HepG2 (cell line): ENCODE results near the gene LIFR. TPM values are rescaled to one million over a fixed set of nuclear protein-coding genes. Genes with fewer than 3 reads are reported as not detected.
A peak's percentile ranks its signal among the peaks of the same experiment; 100 is the strongest.

Experiments
- CTCF ChIP-seq: sonication (generic); formaldehyde crosslinking; IDR thresholded peaks from 2 replicates; pipeline ENCODE4 v1.5.0; 2020; ENCODE audit warnings: mild to moderate bottlenecking, missing genetic modification reagents, moderate library complexity
- DNMT3B ChIP-seq: conservative IDR thresholded peaks from 2 replicates; pipeline ENCODE4 v1.6.1; 2016; ENCODE audit warnings: missing biosample characterization, control low read depth
- EHMT2 ChIP-seq: fragments of 200-600 bp; sonication (generic); IDR thresholded peaks from 2 replicates; pipeline ENCODE4 v1.7.0; 2017; ENCODE audit warnings: antibody characterized with exemption, low read depth, low read length, borderline replicate concordance
- HNRNPH1 ChIP-seq: fragments of 200-400 bp; formaldehyde crosslinking; optimal IDR thresholded peaks from 2 replicates; pipeline ENCODE3; 2017; ENCODE audit warnings: mild to moderate bottlenecking, low read depth, low read length
- KDM5A ChIP-seq: fragments of 200-600 bp; sonication (generic); IDR thresholded peaks from 2 replicates; pipeline ENCODE4 v1.7.0; 2018; ENCODE audit warnings: antibody characterized with exemption, mild to moderate bottlenecking, low read length, borderline replicate concordance
- RELA ChIP-seq: sonication (generic); formaldehyde crosslinking; IDR thresholded peaks from 2 replicates; pipeline ENCODE4 v1.4.0; 2020; ENCODE audit warnings: missing genetic modification reagents
- SAP130 ChIP-seq: IDR thresholded peaks from 2 replicates; pipeline ENCODE4 v1.6.1; 2016; ENCODE audit warnings: low read depth
- SP2 ChIP-seq: sonication (generic); formaldehyde crosslinking; IDR thresholded peaks from 2 replicates; pipeline ENCODE4 v1.5.1; 2020; ENCODE audit warnings: mild to moderate bottlenecking, missing genetic modification reagents
- TOE1 ChIP-seq: sonication (generic); formaldehyde crosslinking; IDR thresholded peaks from 2 replicates; pipeline ENCODE4 v1.4.0; 2020; ENCODE audit warnings: mild to moderate bottlenecking, missing genetic modification reagents
- WIZ ChIP-seq: sonication (generic); formaldehyde crosslinking; IDR thresholded peaks from 2 replicates; pipeline ENCODE4 v1.5.1; 2020; ENCODE audit warnings: mild to moderate bottlenecking, missing genetic modification reagents
- ZNF101 ChIP-seq: sonication (generic); formaldehyde crosslinking; IDR thresholded peaks from 2 replicates; pipeline ENCODE4 v1.4.0; 2020; ENCODE audit warnings: mild to moderate bottlenecking, low read depth, missing genetic modification reagents, borderline replicate concordance
- ZNF264 ChIP-seq: sonication (generic); formaldehyde crosslinking; IDR thresholded peaks from 2 replicates; pipeline ENCODE4 v1.4.0; 2020; ENCODE audit warnings: missing genetic modification reagents
- ZNF570 ChIP-seq: sonication (generic); formaldehyde crosslinking; IDR thresholded peaks from 2 replicates; pipeline ENCODE4 v1.4.0; 2020; ENCODE audit warnings: mild to moderate bottlenecking, missing genetic modification reagents, borderline replicate concordance
- ZNF574 ChIP-seq: sonication (generic); formaldehyde crosslinking; IDR thresholded peaks from 2 replicates; pipeline ENCODE4 v1.4.0; 2020; ENCODE audit warnings: missing genetic modification reagents
- polyA plus RNA-seq, 8 experiments: library from polyadenylated mRNA; depleted of rRNA in 3 of 8; stranded (reverse) in 7 of 8; unstranded in 1 of 8; fragments of >200 nt; fragmentation: Illumina TruSeq in 4 of 8; extraction: Trizol in 4 of 8; gene quantifications; 2 replicates each; pipeline versions ENCODE4 v1.2.1 to v1.2.3, GENCODE V29; 2011 to 2016; ENCODE audit warnings: low read depth in 4 of 8, missing spikeins in 1 of 8, mixed read lengths in 1 of 8; ENCODE audit not compliant: insufficient read depth in 1 of 8
- total RNA-seq, 5 experiments: library from RNA; depleted of rRNA; stranded (reverse); fragments of >200 nt; fragmentation: Illumina TruSeq; extraction: Trizol; gene quantifications; 2 replicates each; pipeline ENCODE4 v1.2.3, GENCODE V29; 2016; ENCODE audit warnings: low read depth in 1 of 5
- TF ChIP-seq, protein P1 (sequence below): IDR thresholded peaks from 2 replicates; pipeline ENCODE4 v1.6.1; 2012; ENCODE audit warnings: low read depth, low read length, improper control_type of control experiment
- TF ChIP-seq, protein P2 (sequence below): sonication (generic); formaldehyde crosslinking; IDR thresholded peaks from 2 replicates; pipeline ENCODE4 v1.9.0; 2021; ENCODE audit warnings: missing genetic modification reagents, mild to moderate bottlenecking, borderline replicate concordance
- TF ChIP-seq, protein P3 (sequence below): sonication (generic); formaldehyde crosslinking; conservative IDR thresholded peaks from 2 replicates; pipeline ENCODE4 v1.8.0; 2022; ENCODE audit warnings: low read depth, missing genetic modification reagents
- TF ChIP-seq, protein P4 (sequence below): sonication (generic); formaldehyde crosslinking; IDR thresholded peaks from 2 replicates; pipeline ENCODE4 v1.8.0; 2022; ENCODE audit warnings: low read depth, missing genetic modification reagents

Gene LIFR
- total and polyA plus RNA-seq, 2 of the 13 experiments (the other 11 are each of a cell fraction or from before 2014, with no cell fraction given) = 6.3 to 25.2 TPM

GRCh38 chr5:38535845-38536244 is 20.6 kb downstream of the LIFR start (continued):
- TF ChIP-seq, protein P1, sequence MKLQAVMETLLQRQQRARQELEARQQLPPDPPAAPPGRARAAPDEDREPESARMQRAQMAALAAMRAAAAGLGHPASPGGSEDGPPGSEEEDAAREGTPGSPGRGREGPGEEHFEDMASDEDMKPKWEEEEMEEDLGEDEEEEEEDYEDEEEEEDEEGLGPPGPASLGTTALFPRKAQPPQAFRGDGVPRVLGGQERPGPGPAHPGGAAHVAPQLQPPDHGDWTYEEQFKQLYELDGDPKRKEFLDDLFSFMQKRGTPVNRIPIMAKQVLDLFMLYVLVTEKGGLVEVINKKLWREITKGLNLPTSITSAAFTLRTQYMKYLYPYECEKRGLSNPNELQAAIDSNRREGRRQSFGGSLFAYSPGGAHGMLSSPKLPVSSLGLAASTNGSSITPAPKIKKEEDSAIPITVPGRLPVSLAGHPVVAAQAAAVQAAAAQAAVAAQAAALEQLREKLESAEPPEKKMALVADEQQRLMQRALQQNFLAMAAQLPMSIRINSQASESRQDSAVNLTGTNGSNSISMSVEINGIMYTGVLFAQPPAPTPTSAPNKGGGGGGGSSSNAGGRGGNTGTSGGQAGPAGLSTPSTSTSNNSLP = peak; percentile 33; the same call in 1 of the 2 replicates
- TF ChIP-seq WIZ = no peak
- TF ChIP-seq KDM5A = no peak
- TF ChIP-seq, protein P2, sequence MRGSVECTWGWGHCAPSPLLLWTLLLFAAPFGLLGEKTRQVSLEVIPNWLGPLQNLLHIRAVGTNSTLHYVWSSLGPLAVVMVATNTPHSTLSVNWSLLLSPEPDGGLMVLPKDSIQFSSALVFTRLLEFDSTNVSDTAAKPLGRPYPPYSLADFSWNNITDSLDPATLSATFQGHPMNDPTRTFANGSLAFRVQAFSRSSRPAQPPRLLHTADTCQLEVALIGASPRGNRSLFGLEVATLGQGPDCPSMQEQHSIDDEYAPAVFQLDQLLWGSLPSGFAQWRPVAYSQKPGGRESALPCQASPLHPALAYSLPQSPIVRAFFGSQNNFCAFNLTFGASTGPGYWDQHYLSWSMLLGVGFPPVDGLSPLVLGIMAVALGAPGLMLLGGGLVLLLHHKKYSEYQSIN (CRISPR knock-in tag) = no peak
- no peak for TF ChIP-seq SP2
- TF ChIP-seq SAP130 (CRISPR knock-in tag) = peak; percentile 16; the same call in 1 of the 2 replicates
- TF ChIP-seq, protein P3, sequence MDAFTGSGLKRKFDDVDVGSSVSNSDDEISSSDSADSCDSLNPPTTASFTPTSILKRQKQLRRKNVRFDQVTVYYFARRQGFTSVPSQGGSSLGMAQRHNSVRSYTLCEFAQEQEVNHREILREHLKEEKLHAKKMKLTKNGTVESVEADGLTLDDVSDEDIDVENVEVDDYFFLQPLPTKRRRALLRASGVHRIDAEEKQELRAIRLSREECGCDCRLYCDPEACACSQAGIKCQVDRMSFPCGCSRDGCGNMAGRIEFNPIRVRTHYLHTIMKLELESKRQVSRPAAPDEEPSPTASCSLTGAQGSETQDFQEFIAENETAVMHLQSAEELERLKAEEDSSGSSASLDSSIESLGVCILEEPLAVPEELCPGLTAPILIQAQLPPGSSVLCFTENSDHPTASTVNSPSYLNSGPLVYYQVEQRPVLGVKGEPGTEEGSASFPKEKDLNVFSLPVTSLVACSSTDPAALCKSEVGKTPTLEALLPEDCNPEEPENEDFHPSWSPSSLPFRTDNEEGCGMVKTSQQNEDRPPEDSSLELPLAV = no peak
- TF ChIP-seq ZNF264 (CRISPR knock-in tag) = no peak
- no peak for TF ChIP-seq TOE1 (CRISPR knock-in tag)
- no peak for TF ChIP-seq RELA
- no peak for TF ChIP-seq ZNF101 (CRISPR knock-in tag)
- TF ChIP-seq, protein P4, sequence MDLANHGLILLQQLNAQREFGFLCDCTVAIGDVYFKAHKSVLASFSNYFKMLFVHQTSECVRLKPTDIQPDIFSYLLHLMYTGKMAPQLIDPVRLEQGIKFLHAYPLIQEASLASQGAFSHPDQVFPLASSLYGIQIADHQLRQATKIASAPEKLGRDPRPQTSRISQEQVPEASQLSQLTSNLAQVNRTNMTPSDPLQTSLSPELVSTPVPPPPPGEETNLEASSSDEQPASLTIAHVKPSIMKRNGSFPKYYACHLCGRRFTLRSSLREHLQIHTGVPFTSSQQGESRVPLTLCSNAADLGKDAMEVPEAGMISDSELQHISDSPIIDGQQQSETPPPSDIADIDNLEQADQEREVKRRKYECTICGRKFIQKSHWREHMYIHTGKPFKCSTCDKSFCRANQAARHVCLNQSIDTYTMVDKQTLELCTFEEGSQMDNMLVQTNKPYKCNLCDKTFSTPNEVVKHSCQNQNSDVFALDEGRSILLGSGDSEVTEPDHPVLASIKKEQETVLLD = no peak
- no peak for TF ChIP-seq ZNF574 (CRISPR knock-in tag)
- no peak for TF ChIP-seq DNMT3B
- no peak for TF ChIP-seq CTCF (CRISPR knock-in tag)
- no peak for TF ChIP-seq HNRNPH1
- no peak for TF ChIP-seq ZNF570 (CRISPR knock-in tag)
- 0 out of 2 replicates have a peak, but pooled peaks have one; percentile 10 for TF ChIP-seq EHMT2
